ENCODE results near the gene AKT2. TPM values are rescaled to one million over a fixed set of nuclear protein-coding genes. Genes with fewer than 3 reads are reported as not detected.
"Not testable (repeated sequence)": the region's sequence is repeated elsewhere in the genome, so short reads cannot be mapped to it uniquely, and the experiment has no call there.

Gene AKT2
- total RNA-seq, 2 experiments from 2014 or later: 139 to 141 TPM

DNA sequence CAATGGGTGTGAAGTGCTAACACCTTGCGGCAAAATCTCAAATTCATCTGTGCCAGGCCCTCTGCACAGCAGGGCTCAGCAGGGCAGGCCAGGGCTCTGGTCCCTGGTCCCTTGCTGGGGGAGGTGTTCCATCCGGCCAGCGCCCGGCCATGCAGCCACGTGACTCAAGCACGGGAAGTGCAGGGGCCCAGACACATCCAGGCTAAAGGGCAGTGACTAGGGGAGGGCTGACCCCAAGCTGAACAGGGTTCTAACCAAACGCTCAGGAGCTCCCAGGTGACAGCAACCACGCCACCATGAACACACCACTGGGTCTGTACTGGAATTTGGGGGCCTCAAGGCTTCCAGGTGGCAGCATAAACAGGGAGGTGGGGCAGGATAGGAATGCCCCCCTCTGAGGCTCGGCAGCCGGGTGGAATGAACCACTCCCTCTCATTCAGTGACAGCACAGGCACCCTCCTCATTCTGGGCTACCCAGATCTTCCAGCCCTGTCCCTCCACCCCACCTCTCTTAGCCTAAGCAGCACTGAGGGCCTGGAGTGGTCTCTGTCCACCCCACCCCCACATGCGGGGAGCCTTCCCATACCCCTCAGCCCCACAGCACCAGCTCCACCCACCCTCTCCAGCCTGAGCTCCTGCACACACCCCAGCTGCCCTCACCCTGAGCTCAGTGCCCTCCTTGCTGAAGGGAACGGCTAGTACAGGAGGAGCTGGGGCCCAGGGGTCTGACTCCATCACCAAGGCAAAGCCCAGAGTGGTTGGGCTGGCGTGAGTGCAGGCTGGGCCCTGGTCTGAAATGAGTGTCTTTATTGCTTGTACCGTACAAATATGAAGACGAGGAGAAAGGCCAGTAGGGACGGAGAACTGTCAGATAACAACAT is 53.4 kb downstream of the AKT2 start:
- DNase-seq: no peak
- Mint-ChIP-seq H3K9me3 (no peaks in the 10 kb centered on the region), H3K36me3 (no peaks in the 10 kb centered on the region), H3K27me3 (peaks cover 12% of the 10 kb centered on the region), H3K4me3 (no peak overlapping the region), H3K4me1 (peaks cover 21% of the 10 kb centered on the region), H3K27ac (no peak overlapping the region)

DNA sequence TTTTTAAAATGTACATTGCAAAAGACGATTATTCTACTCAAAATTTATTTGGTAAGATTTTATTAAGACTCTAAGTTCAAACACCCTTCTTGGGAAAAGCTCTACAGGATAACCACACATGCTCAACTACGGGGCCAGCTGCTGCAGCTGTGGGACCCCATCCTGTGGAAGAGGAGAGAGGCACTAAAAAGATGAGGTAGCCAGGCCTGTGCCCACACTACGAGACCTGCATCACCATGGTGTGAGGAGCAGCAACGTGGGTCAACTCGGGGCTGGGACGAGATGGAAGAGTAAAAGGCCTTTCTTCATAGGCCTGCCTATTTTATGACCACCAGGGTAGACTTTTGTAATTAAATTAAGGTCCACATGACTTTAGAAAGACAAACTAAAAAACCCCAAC is 54.1 kb downstream of the AKT2 start:
- Mint-ChIP-seq H3K27me3 (peaks cover 19% of the 10 kb centered on the region), H3K27ac (no peak overlapping the region), H3K4me3 (no peak overlapping the region), H3K4me1 (peaks cover 24% of the 10 kb centered on the region), H3K9me3 (no peaks in the 10 kb centered on the region), H3K36me3 (no peaks in the 10 kb centered on the region)
- no peak for DNase-seq

DNA sequence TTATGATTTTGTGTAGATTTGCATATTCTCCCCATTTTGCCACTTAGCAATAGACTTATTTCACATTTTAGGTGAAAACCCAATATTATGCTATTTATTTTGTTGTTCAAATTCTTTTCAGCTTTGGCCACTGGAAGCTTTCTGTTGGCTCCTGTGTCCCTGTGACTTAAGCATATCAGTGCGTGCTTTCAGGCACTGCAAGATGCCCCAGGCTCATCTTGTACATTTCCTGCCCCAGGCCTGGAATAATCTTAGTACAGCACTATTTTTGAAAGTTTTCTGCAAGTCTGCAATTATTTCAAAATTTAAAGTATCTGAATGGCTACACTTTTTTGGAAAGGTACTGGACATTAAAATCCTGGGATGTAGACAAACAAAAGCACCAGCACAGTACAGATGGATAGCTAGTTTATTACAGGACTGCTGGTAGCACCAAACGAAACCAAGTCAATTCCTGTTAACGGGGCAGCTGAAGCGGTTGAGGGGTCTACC is 55.2 kb downstream of the AKT2 start:
- no peak overlapping the region for H3K27ac Mint-ChIP-seq
- H3K27me3 Mint-ChIP-seq: peaks cover 30% of the 10 kb centered on the region

DNA sequence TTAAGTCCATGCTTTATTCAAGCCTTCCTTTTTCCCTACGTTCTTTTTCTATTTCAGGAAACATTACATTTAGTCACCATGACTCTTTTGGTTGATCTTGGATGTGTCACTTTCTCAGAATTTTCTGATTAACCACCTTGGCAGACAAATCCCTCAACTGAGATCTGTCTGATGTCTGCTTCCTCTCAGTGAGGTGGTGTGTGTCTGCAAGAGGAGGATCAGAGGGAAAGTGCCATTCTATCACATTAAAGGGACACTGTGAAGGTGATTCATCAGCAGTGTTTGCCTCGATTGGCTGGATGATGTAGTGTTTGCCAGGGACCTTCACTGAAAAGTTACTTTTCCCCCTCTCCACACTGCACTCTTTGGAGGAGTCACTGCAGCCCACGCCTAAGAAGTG is 55.7 kb downstream of the AKT2 start:
- Mint-ChIP-seq H3K27me3 (peaks cover 34% of the 10 kb centered on the region), H3K4me1 (peaks cover 31% of the 10 kb centered on the region), H3K9me3 (no peaks in the 10 kb centered on the region), H3K4me3 (no peak overlapping the region), H3K27ac (no peak overlapping the region), H3K36me3 (no peaks in the 10 kb centered on the region)
- no peak for DNase-seq

More for the DNA sequence above, 55.2 kb downstream of the AKT2 start:
- Mint-ChIP-seq H3K4me3 (no peak overlapping the region), H3K9me3 (no peaks in the 10 kb centered on the region), H3K4me1 (peaks cover 31% of the 10 kb centered on the region), H3K36me3 (no peaks in the 10 kb centered on the region)
- DNase-seq: no peak

DNA sequence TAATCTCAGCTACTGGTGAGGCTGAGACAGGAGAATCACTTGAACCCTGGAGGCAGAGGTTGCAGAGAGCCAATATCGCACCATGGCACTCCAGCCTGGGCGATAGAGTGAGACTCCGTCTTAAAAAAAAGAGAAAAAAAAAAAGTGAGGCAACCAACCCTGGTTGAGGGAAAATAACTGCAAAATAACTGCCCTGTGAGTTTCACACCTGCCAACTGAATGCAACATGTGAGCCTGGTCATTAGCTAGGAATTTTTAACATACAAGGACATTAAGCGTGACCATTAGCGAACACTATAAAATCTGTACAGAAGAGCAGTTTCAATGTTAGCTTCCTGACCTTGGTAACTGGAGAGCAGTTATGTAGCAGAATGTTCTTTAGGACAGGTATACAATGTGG is 56.3 kb downstream of the AKT2 start:
- H3K27me3 Mint-ChIP-seq: peaks cover 41% of the 10 kb centered on the region
- H3K9me3 Mint-ChIP-seq: no peaks in the 10 kb centered on the region
- H3K4me3 Mint-ChIP-seq: no peak overlapping the region
- peaks cover 31% of the 10 kb centered on the region for H3K4me1 Mint-ChIP-seq
- H3K36me3 Mint-ChIP-seq: no peaks in the 10 kb centered on the region
- DNase-seq: no peak
- no peak overlapping the region for H3K27ac Mint-ChIP-seq

DNA sequence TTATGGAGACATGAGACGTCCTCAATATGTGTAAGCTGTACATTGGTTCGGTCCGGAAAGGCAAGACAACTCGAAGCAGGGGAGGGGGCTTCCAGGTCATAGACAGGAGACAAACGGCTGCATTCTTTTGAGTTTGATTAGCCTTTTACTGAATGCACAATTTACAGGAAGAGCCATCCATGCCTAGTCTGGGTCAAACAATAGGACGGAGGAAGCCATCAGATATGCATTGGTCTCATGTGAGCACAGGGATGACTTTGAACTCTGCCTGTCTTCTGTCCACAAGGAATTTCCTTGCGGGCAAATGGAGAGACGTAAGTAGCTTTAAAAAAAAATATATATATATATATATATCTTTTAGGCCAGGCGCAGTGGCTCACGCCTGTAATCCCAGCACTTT is 56.8 kb downstream of the AKT2 start:
- no peak overlapping the region for H3K27ac Mint-ChIP-seq
- no peak overlapping the region for H3K4me3 Mint-ChIP-seq
- H3K4me1 Mint-ChIP-seq: peaks cover 31% of the 10 kb centered on the region
- peaks cover 46% of the 10 kb centered on the region for H3K27me3 Mint-ChIP-seq
- DNase-seq: no peak
- H3K9me3 Mint-ChIP-seq: no peaks in the 10 kb centered on the region
- H3K36me3 Mint-ChIP-seq: no peaks in the 10 kb centered on the region

DNA sequence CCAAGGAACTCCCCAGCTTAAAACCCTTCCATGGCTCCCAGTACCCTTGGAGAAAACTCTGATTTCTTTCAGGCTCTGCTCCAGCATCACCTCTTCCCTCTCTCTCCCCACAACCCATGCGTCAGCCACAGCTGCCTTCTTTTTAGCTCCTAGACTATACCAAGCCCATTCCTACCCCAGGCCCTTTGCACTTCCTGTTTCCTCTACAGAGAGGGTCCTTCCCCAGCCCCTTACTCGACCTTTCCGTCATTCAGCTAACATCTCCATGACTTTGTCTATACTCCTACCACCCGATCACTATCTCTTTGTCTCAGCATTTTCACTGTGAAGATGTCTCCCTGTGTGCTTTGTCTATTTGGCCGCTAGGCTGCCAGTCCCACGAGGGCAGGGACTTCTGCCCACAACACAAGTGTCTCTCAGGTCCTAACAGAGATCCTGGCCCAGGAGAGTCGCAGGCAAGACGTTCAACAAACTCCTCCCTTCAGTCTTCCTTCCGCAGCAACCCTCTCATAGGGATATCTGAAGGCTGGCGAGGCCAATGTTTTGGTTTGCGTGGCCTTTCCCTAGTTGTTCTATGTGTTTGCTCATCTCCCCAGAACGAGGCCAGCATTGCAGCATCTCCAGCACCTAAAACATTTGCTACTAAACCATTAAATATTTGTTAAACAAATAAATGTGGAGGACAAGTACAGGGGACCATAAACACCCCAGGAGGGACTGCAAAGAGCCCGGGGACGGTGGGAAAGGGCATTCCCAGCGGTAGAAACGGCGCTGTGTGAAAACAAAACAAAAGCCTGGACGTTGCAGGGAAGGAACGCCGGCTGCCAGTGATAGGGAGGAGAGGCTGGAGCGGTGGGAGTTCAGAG is 59.5 kb downstream of the AKT2 start:
- peak overlapping the region; percentile 15 for H3K4me3 Mint-ChIP-seq
- peaks cover 34% of the 10 kb centered on the region for H3K4me1 Mint-ChIP-seq
- H3K27me3 Mint-ChIP-seq: peaks cover 64% of the 10 kb centered on the region

DNA sequence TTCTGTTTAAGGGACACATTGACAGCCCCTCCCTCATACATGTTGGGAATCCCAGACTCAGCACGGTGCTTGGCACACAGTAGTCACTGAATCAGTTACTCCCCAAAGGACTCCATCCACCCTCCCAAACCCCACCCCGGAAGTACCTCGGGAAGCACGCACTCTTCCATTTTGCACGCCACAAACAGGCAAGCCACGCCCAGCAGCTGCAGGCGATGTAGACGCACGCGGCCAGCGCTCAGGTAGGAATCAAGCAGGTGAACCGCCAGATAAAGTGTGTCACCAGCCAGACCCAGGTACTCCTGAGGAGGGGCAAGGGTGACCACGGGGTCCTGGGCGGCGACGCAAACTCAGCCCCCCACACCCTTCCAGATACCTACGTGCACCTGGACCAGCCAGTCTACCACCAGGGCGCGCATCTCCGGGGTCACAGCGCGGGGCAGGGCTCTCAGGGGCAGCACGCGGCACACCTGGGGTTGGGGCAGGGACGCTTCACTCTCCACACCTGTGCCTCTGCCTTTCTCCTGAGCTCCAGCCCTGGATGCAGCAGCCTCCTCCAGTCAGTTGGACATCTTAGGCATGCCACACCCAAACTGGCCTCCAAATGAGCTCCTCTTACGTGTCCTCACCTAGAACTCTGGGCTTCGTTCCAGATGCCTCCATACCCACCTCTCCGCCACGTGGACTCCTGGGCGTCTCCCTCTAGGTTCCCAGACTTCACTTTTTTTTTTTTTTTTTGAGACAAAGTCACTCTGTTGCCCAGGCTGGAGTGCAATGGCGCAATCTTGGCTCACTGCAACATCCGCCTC is 60.6 kb downstream of the AKT2 start:
- peaks cover 28% of the 10 kb centered on the region for H3K4me1 Mint-ChIP-seq
- no peak for DNase-seq
- no peak overlapping the region for H3K27ac Mint-ChIP-seq
- peaks cover 73% of the 10 kb centered on the region for H3K27me3 Mint-ChIP-seq
- H3K4me3 Mint-ChIP-seq: no peak overlapping the region
- H3K9me3 Mint-ChIP-seq: peaks cover 2% of the 10 kb centered on the region
- H3K36me3 Mint-ChIP-seq: no peaks in the 10 kb centered on the region

More for the DNA sequence above, 59.5 kb downstream of the AKT2 start:
- no peaks in the 10 kb centered on the region for H3K36me3 Mint-ChIP-seq
- no peak for DNase-seq
- H3K27ac Mint-ChIP-seq: no peak overlapping the region
- peaks cover 2% of the 10 kb centered on the region for H3K9me3 Mint-ChIP-seq

DNA sequence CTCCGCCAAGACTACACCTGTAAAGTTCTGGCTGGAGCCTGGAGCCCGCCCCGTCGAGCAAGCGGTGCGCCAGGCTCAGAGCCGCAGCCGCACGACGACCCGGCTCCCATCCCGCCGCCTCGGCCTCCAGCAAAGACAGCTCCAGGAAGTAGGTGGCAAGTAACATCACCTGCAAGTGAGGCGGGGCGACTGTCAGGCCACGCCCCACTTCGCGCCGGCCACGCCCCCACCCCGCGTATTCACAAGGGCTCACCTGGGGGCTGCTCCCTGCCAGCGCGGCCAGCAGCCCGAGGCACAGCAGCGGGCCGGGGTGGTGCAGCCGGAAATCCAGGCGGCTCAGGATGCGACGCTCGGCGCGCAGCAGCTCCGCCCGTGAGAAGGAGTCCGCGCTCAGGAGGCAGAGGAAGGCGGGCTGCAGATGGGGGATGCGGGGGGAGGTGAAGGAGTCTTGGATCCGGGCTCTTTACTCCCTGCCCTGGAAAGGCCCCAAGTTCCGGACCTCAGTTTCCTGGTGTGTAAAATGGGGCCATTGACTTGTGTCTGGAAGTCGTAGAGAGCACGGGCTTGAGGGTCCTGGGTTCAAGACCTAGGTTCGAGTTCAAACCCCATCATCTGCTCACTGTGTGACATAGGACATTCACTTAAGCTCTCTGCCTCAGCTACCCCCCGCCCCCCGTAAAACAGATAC is 61.9 kb downstream of the AKT2 start:
- peaks cover 85% of the 10 kb centered on the region for H3K27me3 Mint-ChIP-seq
- H3K36me3 Mint-ChIP-seq: no peaks in the 10 kb centered on the region
- no peak overlapping the region for H3K27ac Mint-ChIP-seq
- H3K4me3 Mint-ChIP-seq: no peak overlapping the region
- H3K9me3 Mint-ChIP-seq: peaks cover 2% of the 10 kb centered on the region
- H3K4me1 Mint-ChIP-seq: peaks cover 19% of the 10 kb centered on the region
- peak; percentile 37 for DNase-seq

DNA sequence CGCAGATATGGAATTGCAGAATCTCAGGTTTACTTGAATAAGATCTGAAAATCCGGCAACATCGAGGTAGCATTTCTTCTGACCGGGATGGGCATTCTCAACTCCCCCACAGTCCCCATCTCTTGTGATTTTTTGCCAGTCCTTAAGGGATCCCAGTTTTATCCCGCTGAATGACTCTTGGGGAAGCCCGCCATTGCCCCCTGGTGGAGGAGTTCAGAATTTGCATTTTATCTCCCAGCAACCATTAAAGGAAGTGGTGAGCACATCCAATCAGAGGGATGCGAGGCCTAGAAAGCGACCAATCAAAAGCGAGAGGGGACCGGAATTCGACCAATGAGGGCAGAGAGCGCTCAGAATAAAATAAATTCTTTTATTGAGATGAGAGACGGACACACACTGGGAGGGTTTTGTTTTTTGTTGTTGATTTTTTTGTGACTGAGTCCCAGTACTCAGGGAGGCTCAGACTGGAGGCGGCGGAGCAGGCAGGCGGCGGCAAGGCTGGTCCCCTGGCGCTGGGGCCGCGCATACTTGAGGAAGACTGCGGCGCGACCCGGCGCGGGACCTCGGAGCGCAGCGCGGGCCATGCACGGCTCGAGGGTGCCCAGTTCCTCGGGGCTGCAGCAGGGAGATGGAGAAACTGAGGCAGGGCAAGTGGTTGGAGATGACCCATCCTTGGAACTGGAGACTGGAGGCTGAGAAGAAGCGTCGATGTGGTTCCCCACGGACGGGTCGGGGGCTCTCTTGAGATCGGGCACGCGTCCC is 63.1 kb downstream of the AKT2 start:
- Mint-ChIP-seq H3K36me3 (no peaks in the 10 kb centered on the region), H3K27ac (no peak overlapping the region), H3K9me3 (peaks cover 2% of the 10 kb centered on the region), H3K27me3 (peaks cover 88% of the 10 kb centered on the region), H3K4me3 (no peak overlapping the region), H3K4me1 (peaks cover 15% of the 10 kb centered on the region)
- DNase-seq: peak; percentile 69

DNA sequence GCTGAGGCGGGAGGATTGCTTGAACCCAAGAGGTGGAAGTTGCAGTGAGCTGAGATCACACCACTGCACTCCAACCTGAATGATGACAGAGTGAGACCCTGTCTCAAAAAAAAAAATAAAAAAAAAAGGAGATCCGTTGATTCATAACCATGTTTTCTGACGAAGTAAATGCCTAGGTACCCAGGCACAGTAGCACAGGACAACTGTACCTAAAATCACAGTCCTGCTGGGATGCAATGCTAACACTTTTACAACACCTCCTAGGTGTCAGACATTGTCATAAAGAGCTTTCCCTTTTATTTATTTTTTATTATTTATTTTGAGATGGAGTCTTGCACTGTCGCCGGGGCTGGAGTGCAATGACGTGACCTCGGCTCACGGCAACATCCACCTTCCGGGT is 64.5 kb downstream of the AKT2 start:
- peaks cover 2% of the 10 kb centered on the region for H3K9me3 Mint-ChIP-seq
- H3K4me3 Mint-ChIP-seq: no peak overlapping the region
- H3K36me3 Mint-ChIP-seq: no peaks in the 10 kb centered on the region
- DNase-seq: no peak
- H3K4me1 Mint-ChIP-seq: peaks cover 13% of the 10 kb centered on the region
- H3K27ac Mint-ChIP-seq: no peak overlapping the region
- H3K27me3 Mint-ChIP-seq: peaks cover 87% of the 10 kb centered on the region

DNA sequence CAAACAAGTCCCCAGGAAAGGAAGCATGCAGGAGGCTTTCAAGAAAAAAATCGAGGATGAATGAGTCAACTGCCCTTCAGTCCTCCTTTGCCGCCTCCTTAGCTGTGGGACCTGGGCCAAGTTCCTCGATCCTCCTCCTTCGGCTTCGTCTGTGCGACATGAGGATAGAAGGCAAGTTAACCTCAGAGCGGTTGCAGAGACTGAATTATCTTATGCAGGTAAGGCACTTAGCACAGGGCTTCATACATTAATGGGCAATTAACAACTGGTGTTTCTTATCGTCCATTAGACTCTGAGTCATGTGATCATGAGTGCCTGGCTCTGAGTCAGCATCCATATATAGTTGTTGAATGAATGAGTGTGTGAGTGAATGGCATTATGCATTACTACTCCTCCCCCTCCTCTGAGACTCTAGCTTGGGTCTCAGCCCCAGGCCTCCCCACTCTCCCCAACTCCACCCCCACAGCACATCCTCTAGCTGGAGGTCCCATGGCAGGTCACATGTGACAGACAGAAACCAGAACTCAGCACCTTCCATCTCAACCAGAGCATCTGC is 65.3 kb downstream of the AKT2 start:
- Mint-ChIP-seq H3K4me3 (peak overlapping the region; percentile 9), H3K27ac (no peak overlapping the region), H3K9me3 (peaks cover 2% of the 10 kb centered on the region), H3K27me3 (peaks cover 78% of the 10 kb centered on the region), H3K36me3 (no peaks in the 10 kb centered on the region), H3K4me1 (peaks cover 10% of the 10 kb centered on the region)
- DNase-seq: no peak

DNA sequence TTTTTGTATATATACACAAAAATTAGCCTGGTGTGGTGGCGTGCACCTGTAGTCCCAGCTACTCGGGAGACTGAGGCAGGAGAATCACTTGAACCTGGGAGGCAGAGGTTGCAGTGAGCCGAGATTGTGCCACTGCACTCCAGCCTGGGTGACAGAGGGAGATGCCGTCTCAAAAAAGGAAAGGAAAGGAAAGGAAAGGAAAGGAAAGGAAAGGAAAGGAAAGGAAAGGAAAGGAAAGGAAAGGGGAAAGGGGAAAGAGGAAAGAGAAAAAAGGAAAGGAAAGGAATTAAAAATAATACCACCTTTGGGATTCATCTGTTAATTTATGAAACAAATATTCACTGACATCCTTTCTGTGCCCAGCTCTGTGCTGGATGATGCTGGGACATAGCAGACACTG is 66.1 kb downstream of the AKT2 start:
- peaks cover 70% of the 10 kb centered on the region for H3K27me3 Mint-ChIP-seq
- not testable (repeated sequence) for H3K4me1 Mint-ChIP-seq, H3K9me3 Mint-ChIP-seq, H3K27ac Mint-ChIP-seq, DNase-seq, H3K4me3 Mint-ChIP-seq, H3K36me3 Mint-ChIP-seq
